Measurements from ENCODE around the gene MS4A13. TPM values are rescaled to one million over a fixed set of nuclear protein-coding genes. Genes with fewer than 3 reads are reported as not detected.
"Not testable (repeated sequence)": the region's sequence is repeated elsewhere in the genome, so short reads cannot be mapped to it uniquely, and the experiment has no call there.

MS4A13 gene, protein sequence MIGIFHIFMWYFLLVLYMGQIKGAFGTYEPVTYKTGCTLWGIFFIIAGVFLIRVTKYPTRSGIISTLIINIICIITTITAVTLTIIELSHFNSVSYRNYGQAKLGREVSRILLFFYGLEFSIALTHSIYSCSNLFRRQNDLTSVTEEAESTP
- not detected for total RNA-seq
- long read RNA-seq, result 0 reads

- no peak for DNase-seq (ENCODE audit: low spot score)
Observed at GRCh38 chr11:60515144-60515855, at the start of gene MS4A13. Gene MS4A13 (plus strand): TSS chr11:60515392. CDS start chr11:60518084, 2,692 bp downstream.

DNA sequence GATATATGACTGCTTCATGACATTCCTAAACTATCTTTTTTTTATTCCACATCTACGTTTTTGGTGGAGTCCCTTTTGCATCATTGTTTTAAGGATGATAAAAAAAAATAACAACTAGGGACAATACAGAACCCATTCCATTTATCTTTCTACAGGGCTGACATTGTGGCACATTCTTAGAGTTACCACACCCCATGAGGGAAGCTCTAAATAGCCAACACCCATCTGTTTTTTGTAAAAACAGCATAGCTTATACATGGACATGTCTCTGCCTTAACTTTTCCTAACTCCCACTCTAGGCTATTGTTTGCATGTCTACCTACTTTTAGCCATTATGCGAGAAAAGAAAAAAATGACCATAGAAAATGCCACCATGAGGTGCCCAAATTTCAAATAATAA is 46.4 kb upstream of the MS4A13 start:
- no peak for DNase-seq (ENCODE audit: low spot score)
- intact Hi-C loops (cut with DNase I), result no loop called here

More at GRCh38 chr11:60515144-60515855, at the start of gene MS4A13:
- intact Hi-C loops (cut with DNase I), result no loop called here

DNA sequence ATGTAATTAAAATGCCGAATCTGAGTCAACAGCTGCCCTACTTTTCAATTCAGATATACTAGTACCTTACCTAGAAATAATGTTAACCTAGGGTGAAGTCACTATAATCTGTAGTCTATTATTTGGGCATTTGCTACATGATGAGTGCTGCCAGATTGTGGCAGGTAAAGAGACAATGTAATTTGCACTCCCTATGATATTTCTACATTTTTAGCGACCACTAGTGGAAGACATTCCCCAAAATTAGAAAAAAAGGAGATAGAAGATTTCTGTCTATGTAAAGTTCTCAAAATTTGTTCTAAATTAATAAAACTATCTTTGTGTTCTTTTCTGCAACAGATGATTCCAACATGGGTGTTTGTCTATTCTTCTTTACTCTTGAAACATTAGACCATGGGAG is 45.5 kb upstream of the MS4A13 start:
- intact Hi-C loops (cut with DNase I), result no loop called here
- no peak for DNase-seq (ENCODE audit: low spot score)

- DNase-seq (ENCODE audit: low spot score), result no peak
- intact Hi-C loops (cut with DNase I), result no loop called here
Observed at GRCh38 chr11:60477035-60477445, 38.2 kb upstream of the MS4A13 start.

- intact Hi-C loops (cut with DNase I), result no loop called here
- DNase-seq (ENCODE audit: low spot score), result no peak
Observed at GRCh38 chr11:60482361-60482760, 32.8 kb upstream of the MS4A13 start.

DNA sequence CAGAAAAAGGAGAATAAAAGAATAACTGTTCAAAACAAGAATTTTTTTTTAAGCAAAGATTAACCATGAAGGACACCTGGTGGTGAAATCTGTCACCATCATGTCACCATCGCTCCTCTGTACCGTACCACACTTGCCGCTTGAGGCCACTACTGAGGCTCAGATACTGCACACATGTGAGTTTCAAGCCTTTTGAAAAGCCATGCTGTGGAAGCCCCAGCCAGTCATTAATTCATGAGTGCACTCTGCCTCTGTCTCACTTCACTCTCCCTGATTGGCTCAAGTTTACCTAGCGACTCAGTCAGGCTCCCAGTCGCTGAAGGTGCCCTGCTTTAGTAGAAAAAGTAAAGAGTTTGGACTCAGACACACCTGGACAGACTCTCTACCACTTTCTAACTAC is 29.2 kb upstream of the MS4A13 start:
- intact Hi-C loops (cut with DNase I), result no loop called here
- no peak for DNase-seq (ENCODE audit: low spot score)

DNA sequence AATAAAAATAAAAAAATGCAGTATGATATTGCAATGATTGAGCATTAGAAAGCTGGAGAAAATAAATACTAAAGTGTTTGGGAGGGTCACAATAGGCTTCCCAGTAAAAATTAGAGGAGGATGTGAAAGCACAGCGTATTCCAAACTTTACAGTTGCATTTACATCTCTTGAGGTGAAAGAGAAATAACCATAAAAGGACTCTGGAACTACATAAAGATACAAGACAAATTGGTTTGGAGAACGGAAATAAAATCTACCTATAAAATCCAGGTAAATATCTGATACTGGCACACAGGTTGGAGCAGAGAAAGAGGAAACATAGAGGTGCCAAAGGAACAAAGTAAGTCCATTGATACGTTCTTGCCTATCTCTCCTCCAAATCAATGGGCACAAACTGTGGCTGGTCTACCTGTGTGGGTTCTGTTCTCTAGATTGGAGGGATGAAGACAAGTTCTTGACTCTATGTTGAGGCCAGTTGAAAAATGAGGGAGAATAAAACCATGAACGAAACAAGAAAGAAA is 22.6 kb upstream of the MS4A13 start, which contains the start of gene MS4A12:
MS4A12 (plus strand) TSS at position 291 of the 522 bp plus-strand sequence. CDS start 4,541 bp downstream, outside the sequence.
- intact Hi-C loops (cut with DNase I), result no loop called here

GRCh38 chr11:60493454-60493853 is 21.7 kb upstream of the MS4A13 start:
- no peak for DNase-seq (ENCODE audit: low spot score)
- intact Hi-C loops (cut with DNase I), result no loop called here

More for the DNA sequence above, 22.6 kb upstream of the MS4A13 start, which contains the start of gene MS4A12:
- no peak for DNase-seq (ENCODE audit: low spot score)

GRCh38 chr11:60498399-60498798 is 16.8 kb upstream of the MS4A13 start:
- intact Hi-C loops (cut with DNase I), result no loop called here
- DNase-seq (ENCODE audit: low spot score), result no peak

DNA sequence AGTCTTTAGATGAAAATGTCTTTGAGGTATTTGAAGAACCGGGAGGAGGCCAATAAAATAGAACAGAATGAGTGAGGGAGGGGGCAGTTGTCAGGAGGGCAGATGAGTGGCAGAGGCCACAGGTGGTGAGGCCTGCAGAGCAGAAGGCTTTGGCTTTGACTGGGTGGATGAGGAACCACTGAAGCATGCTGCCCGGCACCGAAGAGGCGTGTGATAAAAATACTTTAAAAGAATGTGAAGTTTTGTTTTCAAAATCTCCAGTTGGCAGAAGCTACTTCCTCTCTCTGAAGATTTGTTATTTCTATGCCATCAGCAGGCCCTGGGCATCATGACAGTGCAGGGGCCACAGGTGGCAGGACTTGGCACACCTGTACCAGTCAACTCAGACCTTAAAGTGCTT is 16.3 kb upstream of the MS4A13 start:
- DNase-seq (ENCODE audit: low spot score), result no peak
- intact Hi-C loops (cut with DNase I), result no loop called here

- DNase-seq (ENCODE audit: low spot score), result no peak
Observed at GRCh38 chr11:60500276-60500910, 14.8 kb upstream of the MS4A13 start.

GRCh38 chr11:60502221-60502775 is 12.9 kb upstream of the MS4A13 start:
- no peak for DNase-seq (ENCODE audit: low spot score)
- intact Hi-C loops (cut with DNase I), result no loop called here

More at GRCh38 chr11:60500276-60500910, 14.8 kb upstream of the MS4A13 start:
- intact Hi-C loops (cut with DNase I), result no loop called here

DNA sequence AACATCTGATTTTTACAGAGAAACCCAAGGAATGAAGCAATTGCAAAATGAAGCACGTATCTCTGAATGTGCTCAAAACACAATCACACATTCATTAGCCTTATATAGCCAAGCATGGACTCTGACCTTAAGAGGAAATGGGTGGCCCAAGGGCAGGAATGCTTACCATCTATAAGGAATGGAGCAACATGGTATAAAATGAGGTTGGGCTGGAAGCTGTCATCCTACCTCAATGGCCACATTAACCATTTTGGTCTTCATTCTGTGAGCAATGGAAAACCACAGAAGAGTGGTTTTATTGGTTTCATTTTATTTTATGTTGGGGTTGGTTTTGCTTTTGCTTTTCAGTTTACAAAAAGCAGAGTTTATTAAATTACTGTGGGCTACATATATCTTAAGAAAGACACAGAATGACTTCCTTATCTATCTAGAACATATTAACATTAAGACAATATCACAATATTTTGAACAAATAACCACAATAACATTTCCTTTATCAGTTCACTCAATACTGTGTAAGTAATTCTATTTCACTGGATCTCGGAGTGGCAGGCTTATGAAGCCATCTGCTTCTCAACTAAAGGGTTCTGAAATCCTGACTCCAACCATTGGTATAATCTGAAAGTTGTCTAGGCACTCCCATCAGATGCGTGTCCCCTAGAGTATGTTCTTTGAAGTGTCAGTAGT is 10.8 kb upstream of the MS4A13 start:
- DNase-seq (ENCODE audit: low spot score), result no peak
- intact Hi-C loops (cut with DNase I), result no loop called here

DNA sequence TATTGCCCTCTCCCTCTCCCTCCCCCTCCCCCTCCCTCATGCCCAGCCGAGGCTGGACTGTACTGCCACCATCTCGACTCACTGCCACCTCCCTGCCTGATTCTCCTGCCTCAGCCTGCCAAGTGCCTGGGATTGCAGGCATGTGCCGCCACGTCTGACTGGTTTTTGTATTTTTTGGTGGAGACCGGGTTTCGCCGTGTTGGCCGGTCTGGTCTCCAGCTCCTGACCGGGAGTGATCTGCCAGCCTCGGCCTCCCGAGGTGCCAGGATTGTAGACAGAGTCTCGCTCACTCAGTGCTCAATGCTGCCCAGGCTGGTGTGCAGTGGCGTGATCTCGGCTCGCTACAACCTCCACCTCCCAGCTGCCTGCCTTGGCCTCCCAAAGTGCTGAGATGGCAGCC is 5.6 kb upstream of the MS4A13 start:
- intact Hi-C loops (cut with DNase I); DNase-seq (ENCODE audit: low spot score): not testable (repeated sequence)

GRCh38 chr11:60510209-60510608 is 5.0 kb upstream of the MS4A13 start:
- intact Hi-C loops (cut with DNase I); DNase-seq (ENCODE audit: low spot score): not testable (repeated sequence)

DNA sequence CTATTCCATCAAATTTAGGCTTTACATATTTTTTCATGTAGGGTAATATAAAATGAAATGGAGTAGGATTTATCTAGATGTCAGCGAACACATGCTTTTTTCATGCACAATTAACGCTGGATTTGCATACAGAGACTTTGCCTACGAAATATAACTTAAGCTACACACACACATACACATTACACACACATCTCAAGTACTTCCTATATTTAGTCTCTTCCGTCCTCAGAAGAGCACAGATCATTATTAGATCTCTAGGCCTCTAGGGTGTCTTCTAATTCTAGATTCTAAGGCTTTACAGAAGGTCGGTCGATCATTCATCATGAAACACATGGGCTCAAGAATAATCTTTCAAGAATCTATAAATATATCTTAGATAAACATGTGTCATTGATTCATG is 3.8 kb upstream of the MS4A13 start:
- DNase-seq (ENCODE audit: low spot score), result no peak
- intact Hi-C loops (cut with DNase I), result no loop called here

DNA sequence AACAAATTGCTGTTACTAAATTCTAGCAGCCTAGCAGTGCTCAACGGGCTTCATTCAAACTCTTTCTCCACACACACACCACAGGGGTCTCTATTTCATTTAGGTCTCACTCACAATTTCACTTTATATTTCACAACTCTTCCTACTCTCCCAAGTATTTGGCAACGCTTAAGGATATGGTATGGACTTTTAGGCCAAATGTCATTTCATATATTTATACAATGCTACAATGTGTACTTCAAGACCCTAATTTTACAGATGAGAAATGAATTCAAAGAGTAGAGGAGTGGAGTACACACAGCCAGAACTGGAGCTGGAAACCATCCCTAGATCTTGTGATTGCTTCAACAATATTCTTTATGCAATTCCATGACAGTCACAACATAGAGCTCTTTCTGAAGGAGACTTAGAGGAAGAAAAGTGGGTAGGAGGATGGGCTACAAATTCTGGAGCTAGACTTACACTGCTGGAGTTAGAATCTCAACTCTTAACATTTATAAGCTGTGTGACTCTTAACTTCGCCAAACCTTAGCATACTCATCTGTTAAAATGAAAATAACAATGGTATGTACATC is 2.5 kb upstream of the MS4A13 start:
- intact Hi-C loops (cut with DNase I), result no loop called here
- DNase-seq (ENCODE audit: low spot score), result no peak

- intact Hi-C loops (cut with DNase I), result no loop called here
Observed at GRCh38 chr11:60513496-60514460, 1.4 kb upstream of the MS4A13 start.

More at GRCh38 chr11:60513496-60514460, 1.4 kb upstream of the MS4A13 start:
- no peak for DNase-seq (ENCODE audit: low spot score)

Measured in cardiac septum (tissue), 1 donor.